CD8-positive, alpha-beta memory T cell (primary cell): Measurements from ENCODE around the gene UBE3A. TPM values are rescaled to one million over a fixed set of nuclear protein-coding genes. Genes with fewer than 3 reads are reported as not detected.

Experiments
- CTCF ChIA-PET: fragments of 350-600 bp; sonication (Branson Sonifier 250); formaldehyde crosslinking; loops from one replicate; lab custom pipeline; 2021; ENCODE audit warnings: antibody characterized with exemption; lab: Charles Lee
- POLR2A ChIA-PET: fragments of 350-600 bp; sonication (Branson Sonifier 250); formaldehyde crosslinking; loops from one replicate; lab custom pipeline; 2021; ENCODE audit warnings: antibody characterized with exemption; lab: Charles Lee
- DNase-seq, 5 donors: peaks; one replicate each; pipeline versions ENCODE4 v3.0.0 to v3.0.0-alpha.2; 2020 to 2022; ENCODE audit warnings: mixed read lengths in 1 of 5
- H3K27ac ChIP-seq: one replicate; pipeline ENCODE4 v1.7.0; 2013; ENCODE audit warnings: low read depth, mild to moderate bottlenecking, low read length, moderate library complexity
- H3K27me3 ChIP-seq: 2 replicates; pipeline ENCODE4 v1.7.0; 2013; ENCODE audit warnings: low read length, mild to moderate bottlenecking; ENCODE audit not compliant: insufficient read depth, poor library complexity, severe bottlenecking
- H3K36me3 ChIP-seq: 2 replicates; pipeline ENCODE4 v1.7.0; 2013; ENCODE audit warnings: mild to moderate bottlenecking, low read length, moderate library complexity; ENCODE audit not compliant: insufficient read depth
- H3K4me1 ChIP-seq: 2 replicates; pipeline ENCODE4 v1.7.0; 2013; ENCODE audit warnings: mild to moderate bottlenecking, low read length, moderate library complexity; ENCODE audit not compliant: insufficient read depth
- H3K4me3 ChIP-seq: 2 replicates; pipeline ENCODE4 v1.7.0; 2013; ENCODE audit warnings: mild to moderate bottlenecking, low read length
- H3K9me3 ChIP-seq: 2 replicates; pipeline ENCODE4 v1.7.0; 2013; ENCODE audit warnings: mild to moderate bottlenecking, low read length
- H3K27ac Mint-ChIP-seq, 8 donors: one replicate each; pipeline ENCODE4 v1.8.0; 2020 to 2021; ENCODE audit warnings: mixed read lengths in 8 of 8, mild to moderate bottlenecking in 6 of 8, inconsistent platforms in 3 of 8, moderate library complexity in 3 of 8
- H3K27me3 Mint-ChIP-seq, 2 donors: one replicate each; pipeline ENCODE4 v1.8.0; 2020 to 2021; ENCODE audit warnings: mixed read lengths in 2 of 2, mild to moderate bottlenecking in 1 of 2, moderate library complexity in 1 of 2
- H3K36me3 Mint-ChIP-seq, 3 donors: one replicate each; pipeline ENCODE4 v1.8.0; 2020 to 2021; ENCODE audit warnings: mixed read lengths in 3 of 3, inconsistent platforms in 1 of 3, mild to moderate bottlenecking in 1 of 3
- H3K4me1 Mint-ChIP-seq, 3 donors: one replicate each; pipeline ENCODE4 v1.8.0; 2020 to 2021; ENCODE audit warnings: mixed read lengths in 3 of 3, inconsistent platforms in 1 of 3, mild to moderate bottlenecking in 1 of 3
- H3K4me3 Mint-ChIP-seq, 7 donors: one replicate each; pipeline ENCODE4 v1.8.0; 2020 to 2021; ENCODE audit warnings: mixed read lengths in 7 of 7, mild to moderate bottlenecking in 6 of 7, moderate library complexity in 4 of 7, inconsistent platforms in 2 of 7
- H3K9me3 Mint-ChIP-seq, 5 donors: one replicate each; pipeline ENCODE4 v1.8.0; 2020 to 2022; ENCODE audit warnings: mixed read lengths in 5 of 5, mild to moderate bottlenecking in 3 of 5, moderate library complexity in 2 of 5, inconsistent platforms in 1 of 5
- polyA plus RNA-seq: library from polyadenylated mRNA; unstranded; fragments of 300-500 nt; fragmentation: Illumina TruSeq; gene quantifications from one replicate; pipeline ENCODE4 v1.2.3, GENCODE V29; 2021
- total RNA-seq, 2 experiments: library from RNA; stranded (reverse); gene quantifications; one replicate each; pipeline ENCODE4 v1.2.3, GENCODE V29; 2021

Gene UBE3A
- total and polyA plus RNA-seq, 3 experiments from 2014 or later = 119 to 142 (median 141) TPM

DNA sequence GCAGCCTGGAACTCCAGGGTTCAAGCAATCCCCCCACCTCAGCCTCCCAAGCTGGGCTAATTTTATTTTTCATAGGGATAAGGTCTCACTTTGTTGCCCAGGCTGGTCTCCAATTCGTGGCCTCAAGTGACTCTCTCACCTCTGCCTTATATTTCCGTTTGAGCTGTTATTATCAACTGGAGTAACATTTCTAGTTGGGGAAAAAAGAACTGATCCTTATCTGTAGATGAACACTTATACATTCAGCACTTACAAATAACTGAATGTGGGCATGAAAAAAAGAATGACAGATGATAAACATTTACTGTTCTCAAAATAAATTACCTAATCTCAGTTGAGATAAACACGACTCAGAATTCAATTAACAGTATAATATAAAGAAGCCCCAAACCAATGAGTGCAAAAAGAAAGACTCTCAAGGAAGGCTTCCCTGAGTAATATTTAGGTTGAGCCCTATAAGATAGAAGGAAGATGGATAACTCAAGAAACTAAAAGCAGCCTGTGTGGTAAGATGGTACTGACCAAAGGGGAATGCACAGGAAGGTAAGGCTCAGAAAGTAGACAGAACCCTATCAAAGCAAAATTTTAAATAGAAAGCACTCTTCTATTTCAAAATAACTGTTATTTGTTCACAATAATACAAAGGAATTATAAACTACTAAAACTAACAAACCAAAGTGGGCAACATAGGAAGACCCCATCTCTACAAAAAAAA, 11.8 kb downstream of the UBE3A start:
- H3K4me3 ChIP-seq = no peak overlapping the region
- H3K9me3 Mint-ChIP-seq = no peaks in the 10 kb centered on the region
- peak overlapping the region in 3 of 8 donors; percentile 2 to 43 (median 10) for H3K27ac Mint-ChIP-seq
- peaks cover 75 to 92% (median 92%) of the 10 kb centered on the region in 3 donors for H3K4me1 Mint-ChIP-seq
- H3K36me3 ChIP-seq = no peaks in the 10 kb centered on the region
- no peaks in the 10 kb centered on the region for H3K27me3 Mint-ChIP-seq
- no peaks in the 10 kb centered on the region for H3K9me3 ChIP-seq
- ChIA-PET CTCF (no interaction called here), POLR2A (no interaction called here)
- H3K27me3 ChIP-seq = no peaks in the 10 kb centered on the region
- peaks cover 0 to 9% (median 9%) of the 10 kb centered on the region in 3 donors for H3K36me3 Mint-ChIP-seq
- no peak for DNase-seq
- H3K4me3 Mint-ChIP-seq = peak overlapping the region in 4 of 7 donors; percentile 9 to 38 (median 34)
- peaks cover 11% of the 10 kb centered on the region for H3K4me1 ChIP-seq
- H3K27ac ChIP-seq = no peak overlapping the region

DNA sequence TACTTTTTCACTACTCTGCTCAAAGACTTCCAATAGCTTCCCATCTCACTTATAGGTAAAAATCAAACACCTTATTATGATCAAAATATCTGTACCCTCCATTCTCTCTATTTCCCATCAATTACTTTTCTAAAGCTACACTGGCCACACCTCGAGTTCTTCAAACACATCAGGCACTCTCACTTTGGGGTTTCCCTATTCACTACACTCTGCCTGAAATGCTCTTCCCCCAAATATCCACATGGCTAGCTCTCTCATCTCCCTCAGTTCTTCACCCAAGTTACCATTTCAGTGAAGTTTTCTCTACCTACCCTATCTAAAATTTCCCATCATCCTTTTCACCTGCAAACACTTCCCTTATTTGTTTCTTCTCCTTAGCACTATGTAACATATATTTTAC, 14.8 kb downstream of the UBE3A start:
- Mint-ChIP-seq H3K9me3 (no peaks in the 10 kb centered on the region), H3K4me1 (peaks cover 77 to 95% (median 95%) of the 10 kb centered on the region in 3 donors), H3K27me3 (no peaks in the 10 kb centered on the region), H3K36me3 (peaks cover 8 to 22% (median 17%) of the 10 kb centered on the region in 3 donors), H3K4me3 (peak overlapping the region in 3 of 7 donors; percentile 0 to 17 (median 4)), H3K27ac (peak overlapping the region in 6 of 8 donors; percentile 5 to 51 (median 13))
- ChIA-PET CTCF (no interaction called here), POLR2A (no interaction called here)
- no peaks in the 10 kb centered on the region for H3K9me3 ChIP-seq
- H3K27me3 ChIP-seq = no peaks in the 10 kb centered on the region
- no peak overlapping the region for H3K27ac ChIP-seq
- no peaks in the 10 kb centered on the region for H3K36me3 ChIP-seq
- H3K4me3 ChIP-seq = no peak overlapping the region
- DNase-seq = no peak
- peaks cover 11% of the 10 kb centered on the region for H3K4me1 ChIP-seq

DNA sequence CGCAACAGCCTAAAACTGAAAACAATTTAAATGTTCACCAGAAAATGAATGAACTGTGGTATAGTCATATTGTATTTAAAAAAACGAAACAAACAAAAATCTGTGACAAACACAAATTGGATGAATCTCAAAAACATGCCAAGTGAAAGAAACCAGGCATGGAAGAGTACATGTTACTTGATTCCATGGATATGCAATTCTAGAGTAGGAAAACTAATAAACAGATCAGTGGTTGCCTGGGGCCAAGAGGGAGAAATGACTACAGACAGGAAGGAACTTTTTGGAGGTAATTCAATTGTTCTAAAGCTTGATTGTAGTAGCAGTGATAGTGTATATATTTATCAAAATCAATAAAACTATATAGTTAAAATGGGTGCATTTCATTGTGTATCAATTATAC, 16.8 kb downstream of the UBE3A start:
- DNase-seq = no peak
- no peak overlapping the region for H3K4me3 ChIP-seq
- Mint-ChIP-seq H3K4me1 (peaks cover 72 to 95% (median 93%) of the 10 kb centered on the region in 3 donors), H3K36me3 (peaks cover 10 to 22% (median 21%) of the 10 kb centered on the region in 3 donors), H3K4me3 (no peak overlapping the region), H3K9me3 (no peaks in the 10 kb centered on the region), H3K27me3 (no peaks in the 10 kb centered on the region), H3K27ac (no peak overlapping the region)
- peaks cover 6% of the 10 kb centered on the region for H3K4me1 ChIP-seq
- CTCF ChIA-PET = no interaction called here
- no peaks in the 10 kb centered on the region for H3K9me3 ChIP-seq
- POLR2A ChIA-PET = no interaction called here
- no peaks in the 10 kb centered on the region for H3K27me3 ChIP-seq
- no peaks in the 10 kb centered on the region for H3K36me3 ChIP-seq
- H3K27ac ChIP-seq = no peak overlapping the region

DNA sequence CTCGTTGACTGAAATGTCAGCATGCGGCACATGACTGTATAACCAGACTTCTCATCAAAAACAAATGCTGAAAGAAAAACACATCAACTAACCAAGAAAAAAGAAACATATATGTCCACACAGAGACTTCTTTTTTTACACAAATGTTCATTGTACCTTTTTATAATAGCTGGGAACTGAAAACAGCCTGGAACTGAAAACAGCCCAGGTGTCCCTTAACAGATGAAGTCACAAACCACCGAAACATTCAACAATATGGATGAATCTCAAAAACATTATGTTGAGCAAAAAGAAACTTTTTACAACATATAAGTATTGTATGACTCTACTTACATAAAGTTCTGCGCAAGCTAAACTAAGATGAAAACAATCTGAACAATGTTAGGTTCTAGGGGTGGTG, 20.6 kb downstream of the UBE3A start:
- Histone ChIP-seq H3K36me3 (no peaks in the 10 kb centered on the region), H3K4me3 (no peak overlapping the region), H3K27me3 (no peaks in the 10 kb centered on the region), H3K9me3 (no peaks in the 10 kb centered on the region), H3K27ac (no peak overlapping the region), H3K4me1 (peaks cover 24% of the 10 kb centered on the region)
- DNase-seq = no peak
- CTCF ChIA-PET = no interaction called here
- Mint-ChIP-seq H3K36me3 (peaks cover 10 to 22% (median 18%) of the 10 kb centered on the region in 3 donors), H3K27me3 (no peaks in the 10 kb centered on the region), H3K9me3 (no peaks in the 10 kb centered on the region), H3K4me1 (peaks cover 78 to 97% (median 94%) of the 10 kb centered on the region in 3 donors), H3K27ac (no peak overlapping the region), H3K4me3 (peak overlapping the region in 2 of 7 donors; percentile 13 to 33)
- POLR2A ChIA-PET = no interaction called here

DNA sequence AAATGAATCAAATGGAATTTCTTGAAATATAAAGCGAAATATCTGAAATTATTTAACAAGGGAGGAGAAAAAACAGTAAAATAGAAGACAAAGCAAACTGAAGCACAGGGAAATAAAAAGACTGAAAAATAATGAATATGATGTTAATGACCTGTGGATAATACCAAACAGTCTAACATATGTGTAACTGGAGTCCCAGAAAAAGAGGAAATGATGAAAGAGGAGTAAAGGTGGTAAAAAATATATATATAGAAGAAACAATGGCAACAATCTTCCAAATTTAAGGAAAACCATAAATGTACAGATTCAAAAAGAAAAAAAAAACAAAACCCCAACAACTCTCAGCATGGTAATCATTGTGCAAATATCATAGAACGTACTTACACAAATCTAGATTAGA, 21.2 kb downstream of the UBE3A start:
- Histone ChIP-seq H3K27ac (no peak overlapping the region), H3K9me3 (no peaks in the 10 kb centered on the region), H3K4me3 (no peak overlapping the region), H3K4me1 (peaks cover 30% of the 10 kb centered on the region), H3K36me3 (no peaks in the 10 kb centered on the region), H3K27me3 (no peaks in the 10 kb centered on the region)
- Mint-ChIP-seq H3K27ac (no peak overlapping the region), H3K4me1 (peaks cover 84 to 100% (median 97%) of the 10 kb centered on the region in 3 donors), H3K36me3 (peaks cover 10 to 22% (median 18%) of the 10 kb centered on the region in 3 donors), H3K27me3 (no peaks in the 10 kb centered on the region), H3K9me3 (no peaks in the 10 kb centered on the region), H3K4me3 (no peak overlapping the region)
- ChIA-PET CTCF (no interaction called here), POLR2A (no interaction called here)
- DNase-seq = no peak

DNA sequence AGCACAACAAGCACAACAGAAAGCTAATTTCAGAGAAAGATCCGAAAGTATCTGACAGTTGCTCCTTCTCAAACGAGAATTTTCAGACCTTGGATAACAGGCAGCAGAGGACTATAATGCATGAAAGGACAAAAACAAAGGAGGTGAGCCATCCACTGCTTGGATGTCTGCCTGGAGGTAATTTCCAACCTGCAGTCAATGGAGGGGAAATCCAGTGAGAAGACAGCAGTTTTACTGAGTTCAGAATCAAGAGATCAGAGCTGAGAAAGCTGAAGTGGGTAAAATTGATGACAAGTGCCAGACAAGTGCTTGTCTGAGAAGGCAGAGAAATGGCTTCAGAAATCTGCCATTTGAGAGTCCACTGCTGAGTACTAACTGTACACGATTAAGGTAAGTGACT, 22.1 kb downstream of the UBE3A start:
- H3K4me3 ChIP-seq = no peak overlapping the region
- no peaks in the 10 kb centered on the region for H3K9me3 ChIP-seq
- peak overlapping the region in 2 of 7 donors; percentile 16 to 21 for H3K4me3 Mint-ChIP-seq
- peaks cover 10 to 20% (median 14%) of the 10 kb centered on the region in 3 donors for H3K36me3 Mint-ChIP-seq
- H3K4me1 ChIP-seq = peaks cover 32% of the 10 kb centered on the region
- peaks cover 80 to 99% (median 97%) of the 10 kb centered on the region in 3 donors for H3K4me1 Mint-ChIP-seq
- no peaks in the 10 kb centered on the region for H3K27me3 Mint-ChIP-seq
- H3K27ac ChIP-seq = no peak overlapping the region
- H3K36me3 ChIP-seq = no peaks in the 10 kb centered on the region
- H3K27ac Mint-ChIP-seq = no peak overlapping the region
- ChIA-PET CTCF (no interaction called here), POLR2A (no interaction called here)
- DNase-seq = no peak
- no peaks in the 10 kb centered on the region for H3K27me3 ChIP-seq
- H3K9me3 Mint-ChIP-seq = no peaks in the 10 kb centered on the region

- H3K27ac Mint-ChIP-seq = no peak overlapping the region
- ChIA-PET POLR2A (no interaction called here), CTCF (no interaction called here)
- no peaks in the 10 kb centered on the region for H3K9me3 ChIP-seq
- H3K27ac ChIP-seq = no peak overlapping the region
- H3K36me3 ChIP-seq = no peaks in the 10 kb centered on the region
- H3K9me3 Mint-ChIP-seq = no peaks in the 10 kb centered on the region
- H3K4me3 Mint-ChIP-seq = no peak overlapping the region
- peaks cover 35% of the 10 kb centered on the region for H3K4me1 ChIP-seq
- no peaks in the 10 kb centered on the region for H3K27me3 ChIP-seq
- H3K4me1 Mint-ChIP-seq = peaks cover 83 to 99% (median 97%) of the 10 kb centered on the region in 3 donors
- DNase-seq = no peak
- H3K36me3 Mint-ChIP-seq = peaks cover 4 to 12% (median 9%) of the 10 kb centered on the region in 3 donors
- H3K4me3 ChIP-seq = no peak overlapping the region
- no peaks in the 10 kb centered on the region for H3K27me3 Mint-ChIP-seq
Measured at GRCh38 chr15:25415707-25416106, 23.1 kb downstream of the UBE3A start.

DNA sequence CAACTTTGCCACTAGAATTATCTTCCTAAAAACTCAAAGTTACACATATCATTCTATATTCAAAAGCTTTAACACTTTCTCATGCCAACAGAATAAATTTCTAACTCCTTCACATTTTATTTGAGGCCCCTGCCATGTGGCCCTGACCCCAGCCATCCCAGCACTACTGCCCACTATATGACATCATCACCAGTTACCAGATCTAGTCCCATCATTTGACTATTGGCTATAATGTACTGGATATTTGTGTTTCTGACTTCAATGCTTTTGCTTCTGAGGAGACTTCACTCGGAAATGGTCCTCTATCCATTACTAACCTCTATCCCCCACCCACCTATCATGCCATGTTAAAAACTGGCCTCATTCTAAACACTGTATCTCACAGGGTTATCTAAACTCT, 23.6 kb downstream of the UBE3A start:
- Histone ChIP-seq H3K4me3 (no peak overlapping the region), H3K27me3 (no peaks in the 10 kb centered on the region), H3K4me1 (peaks cover 39% of the 10 kb centered on the region), H3K9me3 (no peaks in the 10 kb centered on the region), H3K27ac (no peak overlapping the region), H3K36me3 (no peaks in the 10 kb centered on the region)
- peak overlapping the region in 4 of 7 donors; percentile 8 to 40 (median 11) for H3K4me3 Mint-ChIP-seq
- ChIA-PET CTCF (no interaction called here), POLR2A (no interaction called here)
- no peak for DNase-seq
- H3K4me1 Mint-ChIP-seq = peaks cover 80 to 99% (median 97%) of the 10 kb centered on the region in 3 donors
- peak overlapping the region in 1 of 8 donors; percentile 38 for H3K27ac Mint-ChIP-seq
- H3K36me3 Mint-ChIP-seq = peaks cover 4 to 10% (median 6%) of the 10 kb centered on the region in 3 donors
- H3K27me3 Mint-ChIP-seq = no peaks in the 10 kb centered on the region
- H3K9me3 Mint-ChIP-seq = no peaks in the 10 kb centered on the region
